T-helper 1 cell treated with Interleukin-12 subunit alpha and Interleukin-12 subunit beta and Interleukin-4 antibody, amounts not matched to agents 30 μg/mL and 1 μg/mL, for 36 hours (primary cell): ENCODE data around the gene AMBRA1.
"Not testable (repeated sequence)": the region's sequence is repeated elsewhere in the genome, so short reads cannot be mapped to it uniquely, and the experiment has no call there.

Experiments
- H3K27ac Mint-ChIP-seq: one replicate; pipeline ENCODE4 v1.8.0; 2021; ENCODE audit warnings: mild to moderate bottlenecking, mixed read lengths
- H3K27me3 Mint-ChIP-seq: one replicate; pipeline ENCODE4 v1.8.0; 2021; ENCODE audit warnings: low read depth, mixed read lengths
- H3K36me3 Mint-ChIP-seq: one replicate; pipeline ENCODE4 v1.8.0; 2021; ENCODE audit warnings: low read depth, mixed read lengths
- H3K4me1 Mint-ChIP-seq: one replicate; pipeline ENCODE4 v1.8.0; 2021; ENCODE audit warnings: low read depth, mixed read lengths
- H3K4me3 Mint-ChIP-seq: one replicate; pipeline ENCODE4 v1.8.0; 2021; ENCODE audit warnings: mild to moderate bottlenecking, moderate library complexity, mixed read lengths
- H3K9me3 Mint-ChIP-seq: one replicate; pipeline ENCODE4 v1.8.0; 2021; ENCODE audit warnings: mixed read lengths

Gene AMBRA1

GRCh38 chr11:46379482-46380293 lies 214.1 kb downstream of the AMBRA1 start:
- not testable (repeated sequence) for H3K27ac Mint-ChIP-seq, H3K4me3 Mint-ChIP-seq, H3K9me3 Mint-ChIP-seq
- peaks cover 13% of the 10 kb centered on the region for H3K4me1 Mint-ChIP-seq
- H3K27me3 Mint-ChIP-seq = peaks cover 18% of the 10 kb centered on the region
- peaks cover 25% of the 10 kb centered on the region for H3K36me3 Mint-ChIP-seq

DNA sequence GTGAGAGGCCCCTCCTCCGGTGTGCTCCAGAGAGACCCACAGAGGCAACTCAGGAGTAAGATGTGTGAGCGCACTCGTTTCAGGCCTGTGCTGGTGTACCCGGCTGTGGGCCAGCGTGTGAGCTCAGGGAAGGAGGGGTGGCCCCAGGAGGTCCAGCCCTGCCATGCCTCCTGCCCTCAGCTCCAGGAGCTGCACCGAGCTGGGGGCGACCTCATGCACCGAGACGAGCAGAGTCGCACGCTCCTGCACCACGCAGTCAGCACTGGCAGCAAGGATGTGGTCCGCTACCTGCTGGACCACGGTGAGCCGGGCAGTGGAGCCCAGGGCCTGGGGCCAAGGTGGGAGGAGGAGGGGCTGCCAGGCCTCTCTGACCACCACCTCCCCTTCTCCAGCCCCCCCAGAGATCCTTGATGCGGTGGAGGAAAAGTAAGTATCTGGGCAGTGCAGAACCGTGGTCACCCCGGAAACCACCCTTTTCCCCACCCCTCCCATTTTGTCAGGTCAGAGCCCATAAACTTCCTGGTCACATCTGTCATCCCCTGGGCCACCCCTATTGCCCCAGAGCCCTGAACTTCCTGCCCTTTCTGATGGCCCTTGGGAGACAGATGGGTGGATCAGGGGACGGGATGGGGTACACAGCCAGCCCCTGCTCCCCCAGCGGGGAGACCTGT lies 214.9 kb downstream of the AMBRA1 start:
- Mint-ChIP-seq H3K9me3 (no peaks in the 10 kb centered on the region), H3K4me3 (peak overlapping the region; percentile 14), H3K4me1 (peaks cover 13% of the 10 kb centered on the region), H3K27ac (no peak overlapping the region), H3K27me3 (peaks cover 12% of the 10 kb centered on the region), H3K36me3 (peaks cover 25% of the 10 kb centered on the region)

DNA sequence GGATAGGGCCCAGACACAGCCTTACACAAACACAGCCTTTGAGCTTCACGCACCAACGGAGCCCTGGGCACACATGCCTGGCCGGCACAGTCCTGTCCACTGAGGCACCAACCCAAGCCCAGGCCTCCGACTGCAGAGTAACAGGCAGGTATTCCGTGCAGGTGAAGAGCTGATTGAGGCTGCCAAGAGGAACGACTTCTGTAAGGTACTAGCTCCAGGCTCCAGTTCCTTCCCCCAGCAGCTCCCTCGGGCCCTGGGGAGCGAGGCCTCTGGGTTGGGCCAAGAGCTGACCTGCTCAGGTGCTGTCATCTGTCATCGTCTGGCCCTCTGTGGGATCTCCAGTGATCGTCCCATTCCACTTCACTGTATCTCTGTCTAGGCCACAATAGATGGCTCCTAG lies 215.5 kb downstream of the AMBRA1 start:
- Mint-ChIP-seq H3K27me3 (peaks cover 6% of the 10 kb centered on the region), H3K4me3 (no peak overlapping the region), H3K27ac (no peak overlapping the region), H3K9me3 (no peaks in the 10 kb centered on the region), H3K36me3 (peaks cover 28% of the 10 kb centered on the region), H3K4me1 (peaks cover 10% of the 10 kb centered on the region)

DNA sequence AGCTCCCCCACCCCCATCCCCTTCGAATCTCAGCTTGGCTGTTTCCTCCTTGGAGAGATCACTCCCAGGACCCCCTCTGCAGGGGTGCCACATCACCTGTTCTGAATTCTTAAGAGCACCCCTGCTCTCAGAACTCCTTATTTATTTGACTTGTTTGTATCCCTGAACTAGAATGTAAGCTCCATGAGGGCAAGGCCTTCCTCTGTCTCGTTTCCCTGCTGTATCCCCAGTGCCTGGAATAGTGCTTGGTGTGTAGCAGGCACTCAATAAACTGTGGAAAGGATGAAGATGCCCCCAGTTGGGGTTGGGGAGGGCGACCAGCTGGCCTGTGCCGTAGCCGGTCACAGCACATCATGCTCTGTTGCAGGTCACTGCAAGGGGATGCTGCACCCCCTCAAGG lies 216.0 kb downstream of the AMBRA1 start:
- Mint-ChIP-seq H3K4me3 (no peak overlapping the region), H3K27me3 (peaks cover 5% of the 10 kb centered on the region), H3K9me3 (no peaks in the 10 kb centered on the region), H3K4me1 (peaks cover 10% of the 10 kb centered on the region), H3K27ac (no peak overlapping the region), H3K36me3 (peaks cover 28% of the 10 kb centered on the region)

- Mint-ChIP-seq H3K27ac (no peak overlapping the region), H3K27me3 (peaks cover 4% of the 10 kb centered on the region), H3K36me3 (peaks cover 28% of the 10 kb centered on the region), H3K9me3 (no peaks in the 10 kb centered on the region), H3K4me1 (peaks cover 10% of the 10 kb centered on the region), H3K4me3 (no peak overlapping the region)
Measured at GRCh38 chr11:46377290-46377689, 216.5 kb downstream of the AMBRA1 start.

DNA sequence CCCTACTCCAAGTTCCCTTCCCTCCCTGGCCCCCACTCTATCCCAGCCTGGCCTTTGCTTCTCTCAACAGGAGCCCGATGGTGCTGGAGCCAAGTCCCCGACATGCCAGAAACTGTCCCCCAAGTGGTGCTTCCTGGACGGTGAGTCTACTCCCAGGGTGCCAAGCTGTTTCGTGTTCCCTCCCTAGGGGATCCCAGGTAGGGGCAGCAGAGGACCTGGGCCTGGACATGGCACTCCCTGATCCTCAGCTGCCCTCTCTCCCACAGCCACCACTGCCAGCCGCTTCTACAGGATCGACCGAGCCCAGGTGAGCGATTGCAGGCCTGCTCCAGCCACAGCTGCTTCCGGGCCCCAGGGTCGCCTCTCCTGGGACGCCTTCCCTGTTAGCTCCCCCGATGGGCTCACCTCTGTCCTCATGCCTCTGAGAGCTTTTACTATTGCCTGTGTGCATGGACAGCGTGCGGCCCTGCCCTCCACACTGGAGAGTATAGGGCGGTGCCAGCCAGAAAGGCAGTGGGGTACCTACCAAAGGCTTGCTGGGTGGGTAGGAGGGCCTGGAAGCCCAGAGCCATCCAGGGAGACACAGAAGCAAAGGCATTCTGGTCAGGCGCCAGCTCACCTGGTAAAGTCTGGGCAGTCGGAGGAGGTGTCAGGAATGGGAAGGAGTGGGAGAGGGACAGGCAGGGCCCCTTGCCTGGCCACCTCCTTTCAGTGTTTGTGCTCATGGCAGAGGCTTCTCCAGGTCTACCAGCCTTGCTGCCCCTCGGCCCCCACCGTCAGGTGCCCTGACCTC lies 217.4 kb downstream of the AMBRA1 start:
- peaks cover 28% of the 10 kb centered on the region for H3K36me3 Mint-ChIP-seq
- peaks cover 6% of the 10 kb centered on the region for H3K4me1 Mint-ChIP-seq
- no peaks in the 10 kb centered on the region for H3K9me3 Mint-ChIP-seq
- no peak overlapping the region for H3K27ac Mint-ChIP-seq
- H3K4me3 Mint-ChIP-seq = no peak overlapping the region
- H3K27me3 Mint-ChIP-seq = no peaks in the 10 kb centered on the region

GRCh38 chr11:46375392-46376101 lies 218.3 kb downstream of the AMBRA1 start:
- peaks cover 6% of the 10 kb centered on the region for H3K4me1 Mint-ChIP-seq
- no peak overlapping the region for H3K4me3 Mint-ChIP-seq
- H3K27ac Mint-ChIP-seq = no peak overlapping the region
- no peaks in the 10 kb centered on the region for H3K27me3 Mint-ChIP-seq
- peaks cover 28% of the 10 kb centered on the region for H3K36me3 Mint-ChIP-seq
- H3K9me3 Mint-ChIP-seq = no peaks in the 10 kb centered on the region

- Mint-ChIP-seq H3K4me3 (no peak overlapping the region), H3K4me1 (peaks cover 5% of the 10 kb centered on the region), H3K9me3 (no peaks in the 10 kb centered on the region), H3K36me3 (peaks cover 30% of the 10 kb centered on the region), H3K27me3 (no peaks in the 10 kb centered on the region), H3K27ac (peak overlapping the region; percentile 52)
Measured at GRCh38 chr11:46374815-46375214, 219.0 kb downstream of the AMBRA1 start.

- Mint-ChIP-seq H3K4me3 (no peak overlapping the region), H3K9me3 (no peaks in the 10 kb centered on the region), H3K36me3 (peaks cover 35% of the 10 kb centered on the region), H3K4me1 (peaks cover 3% of the 10 kb centered on the region), H3K27me3 (no peaks in the 10 kb centered on the region), H3K27ac (no peak overlapping the region)
Measured at GRCh38 chr11:46373787-46374740, 219.8 kb downstream of the AMBRA1 start.

- H3K27ac Mint-ChIP-seq, H3K4me1 Mint-ChIP-seq, H3K9me3 Mint-ChIP-seq, H3K27me3 Mint-ChIP-seq, H3K4me3 Mint-ChIP-seq: not testable (repeated sequence)
- H3K36me3 Mint-ChIP-seq = peaks cover 24% of the 10 kb centered on the region
Measured at GRCh38 chr11:46372501-46372900, 221.3 kb downstream of the AMBRA1 start.

DNA sequence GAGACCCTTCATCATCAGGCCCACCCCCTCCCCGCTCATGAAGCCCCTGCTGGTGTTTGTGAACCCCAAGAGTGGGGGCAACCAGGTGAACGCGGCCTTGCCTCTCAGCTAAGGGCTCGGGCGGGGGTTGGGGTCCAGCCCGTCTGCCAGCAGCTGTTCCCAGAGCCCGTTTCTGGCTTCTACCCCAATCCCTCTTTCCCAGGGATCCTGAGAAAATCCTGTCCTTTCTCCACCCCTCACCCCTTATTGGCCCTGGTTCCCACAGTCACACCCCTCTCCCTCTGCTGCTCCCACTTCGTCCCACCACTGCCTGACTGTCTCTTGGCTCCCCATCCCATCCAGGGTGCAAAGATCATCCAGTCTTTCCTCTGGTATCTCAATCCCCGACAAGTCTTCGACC lies 221.7 kb downstream of the AMBRA1 start:
- H3K27me3 Mint-ChIP-seq = no peaks in the 10 kb centered on the region
- no peaks in the 10 kb centered on the region for H3K9me3 Mint-ChIP-seq
- peaks cover 20% of the 10 kb centered on the region for H3K36me3 Mint-ChIP-seq
- peaks cover 4% of the 10 kb centered on the region for H3K4me1 Mint-ChIP-seq
- no peak overlapping the region for H3K27ac Mint-ChIP-seq
- no peak overlapping the region for H3K4me3 Mint-ChIP-seq

DNA sequence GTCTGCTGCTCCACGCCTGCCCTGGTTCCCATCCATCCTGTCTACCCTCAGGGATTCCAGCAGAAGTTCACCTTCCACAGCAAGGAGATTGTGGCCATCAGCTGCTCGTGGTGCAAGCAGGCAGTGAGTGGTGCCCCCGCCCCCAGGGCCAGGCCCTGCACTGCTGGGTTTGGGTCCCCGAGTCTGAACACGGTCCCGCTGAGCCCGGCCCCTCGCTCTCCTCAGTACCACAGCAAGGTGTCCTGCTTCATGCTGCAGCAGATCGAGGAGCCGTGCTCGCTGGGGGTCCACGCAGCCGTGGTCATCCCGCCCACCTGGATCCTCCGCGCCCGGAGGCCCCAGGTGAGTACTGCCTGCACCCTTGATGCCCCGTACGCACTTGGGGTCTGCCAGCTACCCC lies 222.6 kb downstream of the AMBRA1 start:
- H3K4me3 Mint-ChIP-seq, H3K9me3 Mint-ChIP-seq, H3K27me3 Mint-ChIP-seq, H3K27ac Mint-ChIP-seq, H3K4me1 Mint-ChIP-seq: not testable (repeated sequence)
- peaks cover 13% of the 10 kb centered on the region for H3K36me3 Mint-ChIP-seq

- H3K27me3 Mint-ChIP-seq = no peaks in the 10 kb centered on the region
- peaks cover 5% of the 10 kb centered on the region for H3K4me1 Mint-ChIP-seq
- H3K27ac Mint-ChIP-seq = no peak overlapping the region
- no peaks in the 10 kb centered on the region for H3K9me3 Mint-ChIP-seq
- H3K4me3 Mint-ChIP-seq = no peak overlapping the region
- peaks cover 12% of the 10 kb centered on the region for H3K36me3 Mint-ChIP-seq
Measured at GRCh38 chr11:46370253-46370652, 223.6 kb downstream of the AMBRA1 start.
